Measurements from ENCODE around the gene TXNDC11. TPM values are rescaled to one million over a fixed set of nuclear protein-coding genes. Genes with fewer than 3 reads are reported as not detected.
A peak's percentile ranks its signal among the peaks of the same experiment; 100 is the strongest.

The TXNDC11 gene
- total and polyA plus RNA-seq, 2 experiments from 2014 or later, result 6.8 to 12.0 TPM

DNA sequence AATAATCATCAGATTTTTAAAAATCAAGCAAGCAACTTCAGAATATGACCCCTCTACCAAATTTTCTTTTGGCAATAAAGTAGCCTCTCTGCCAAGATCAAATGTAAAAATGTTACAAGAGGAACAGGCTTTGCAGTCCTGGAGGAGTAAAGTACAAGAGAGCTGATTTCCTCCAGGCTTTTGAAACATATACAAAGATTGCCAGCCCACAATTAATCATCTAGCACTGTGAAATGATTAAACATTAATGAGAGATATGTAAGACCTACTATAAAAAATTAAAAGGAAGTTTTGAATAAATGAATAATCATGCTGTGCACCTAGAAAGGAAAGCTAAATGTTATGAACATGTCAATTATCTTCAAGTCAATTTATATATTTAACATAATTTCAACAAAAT is 26.3 kb downstream of the TXNDC11 start (continued):
- TF ChIP-seq, protein P1, sequence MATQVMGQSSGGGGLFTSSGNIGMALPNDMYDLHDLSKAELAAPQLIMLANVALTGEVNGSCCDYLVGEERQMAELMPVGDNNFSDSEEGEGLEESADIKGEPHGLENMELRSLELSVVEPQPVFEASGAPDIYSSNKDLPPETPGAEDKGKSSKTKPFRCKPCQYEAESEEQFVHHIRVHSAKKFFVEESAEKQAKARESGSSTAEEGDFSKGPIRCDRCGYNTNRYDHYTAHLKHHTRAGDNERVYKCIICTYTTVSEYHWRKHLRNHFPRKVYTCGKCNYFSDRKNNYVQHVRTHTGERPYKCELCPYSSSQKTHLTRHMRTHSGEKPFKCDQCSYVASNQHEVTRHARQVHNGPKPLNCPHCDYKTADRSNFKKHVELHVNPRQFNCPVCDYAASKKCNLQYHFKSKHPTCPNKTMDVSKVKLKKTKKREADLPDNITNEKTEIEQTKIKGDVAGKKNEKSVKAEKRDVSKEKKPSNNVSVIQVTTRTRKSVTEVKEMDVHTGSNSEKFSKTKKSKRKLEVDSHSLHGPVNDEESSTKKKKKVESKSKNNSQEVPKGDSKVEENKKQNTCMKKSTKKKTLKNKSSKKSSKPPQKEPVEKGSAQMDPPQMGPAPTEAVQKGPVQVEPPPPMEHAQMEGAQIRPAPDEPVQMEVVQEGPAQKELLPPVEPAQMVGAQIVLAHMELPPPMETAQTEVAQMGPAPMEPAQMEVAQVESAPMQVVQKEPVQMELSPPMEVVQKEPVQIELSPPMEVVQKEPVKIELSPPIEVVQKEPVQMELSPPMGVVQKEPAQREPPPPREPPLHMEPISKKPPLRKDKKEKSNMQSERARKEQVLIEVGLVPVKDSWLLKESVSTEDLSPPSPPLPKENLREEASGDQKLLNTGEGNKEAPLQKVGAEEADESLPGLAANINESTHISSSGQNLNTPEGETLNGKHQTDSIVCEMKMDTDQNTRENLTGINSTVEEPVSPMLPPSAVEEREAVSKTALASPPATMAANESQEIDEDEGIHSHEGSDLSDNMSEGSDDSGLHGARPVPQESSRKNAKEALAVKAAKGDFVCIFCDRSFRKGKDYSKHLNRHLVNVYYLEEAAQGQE (IDR thresholded peaks at IDR 0.05; ENCODE audit: unreplicated experiment), result no peak
- TF ChIP-seq CREB1 (CRISPR knock-in tag; IDR thresholded peaks at IDR 0.05; ENCODE audit: low read depth), result no peak

DNA sequence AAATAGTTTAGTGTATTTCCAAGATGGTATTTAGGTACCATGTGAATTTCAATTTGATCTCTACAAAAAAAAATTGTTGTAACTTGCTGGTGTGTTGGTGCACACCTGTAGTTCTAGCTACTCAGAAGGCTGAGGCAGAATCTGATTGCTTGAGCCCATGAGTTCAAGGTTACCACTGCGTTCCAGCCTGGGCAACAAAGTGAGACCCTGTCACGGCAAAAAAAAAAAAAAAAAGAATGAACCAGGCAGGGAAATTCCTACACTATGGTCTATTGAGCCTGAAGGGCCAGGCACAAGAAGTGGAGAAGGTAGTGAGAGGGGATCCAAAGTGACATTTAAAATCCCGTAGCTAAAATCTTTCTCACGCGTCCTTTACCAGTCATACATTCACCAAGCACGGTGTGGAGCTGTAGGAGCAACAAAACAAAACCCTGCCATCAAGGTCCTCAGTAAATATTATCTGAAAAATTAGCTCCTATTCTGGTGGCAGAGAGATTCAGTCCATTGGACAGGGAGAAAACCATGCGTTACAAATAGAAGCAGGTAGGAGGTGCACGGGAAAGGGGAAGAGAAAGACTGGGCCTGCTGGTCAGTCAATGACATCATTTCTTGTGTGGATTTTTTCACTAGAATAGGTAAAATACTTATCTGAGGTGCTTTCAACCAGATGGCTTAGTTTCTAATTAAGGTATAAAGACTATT is 27.3 kb downstream of the TXNDC11 start:
- DNase-seq (ENCODE audit: low spot score) (no peak), ATAC-seq (no peak)
- no peaks in the 10 kb centered on the region for H3K36me3 ChIP-seq (ENCODE audit: insufficient read depth)
- 0 out of 2 replicates have a peak, but pooled peaks cover 7% of the 10 kb centered on the region for H3K4me1 ChIP-seq (ENCODE audit: insufficient read depth)
- H3K4me3 ChIP-seq, result no peak overlapping the region
- H4K20me1 ChIP-seq (replicated peaks; ENCODE audit: insufficient read depth), result 0 out of 2 replicates have a peak, but pooled peaks cover 3% of the 10 kb centered on the region
- H2AFZ ChIP-seq, result no peak overlapping the region
- peaks cover 8% of the 10 kb centered on the region; the same call in 2 of the 3 replicates for H3K4me1 Mint-ChIP-seq
- no peaks in the 10 kb centered on the region for H3F3A ChIP-seq (replicated peaks; ENCODE audit: low read depth)
- H3K36me3 Mint-ChIP-seq (ENCODE audit: low read depth), result peaks cover 6% of the 10 kb centered on the region; the same call in 2 of the 3 replicates
- H3K27ac Mint-ChIP-seq, result no peak overlapping the region
- H3K4me3 Mint-ChIP-seq, result no peak overlapping the region
- no peak for TF ChIP-seq CREB1 (CRISPR knock-in tag; IDR thresholded peaks at IDR 0.05; ENCODE audit: low read depth)
- TF ChIP-seq, protein P2, sequence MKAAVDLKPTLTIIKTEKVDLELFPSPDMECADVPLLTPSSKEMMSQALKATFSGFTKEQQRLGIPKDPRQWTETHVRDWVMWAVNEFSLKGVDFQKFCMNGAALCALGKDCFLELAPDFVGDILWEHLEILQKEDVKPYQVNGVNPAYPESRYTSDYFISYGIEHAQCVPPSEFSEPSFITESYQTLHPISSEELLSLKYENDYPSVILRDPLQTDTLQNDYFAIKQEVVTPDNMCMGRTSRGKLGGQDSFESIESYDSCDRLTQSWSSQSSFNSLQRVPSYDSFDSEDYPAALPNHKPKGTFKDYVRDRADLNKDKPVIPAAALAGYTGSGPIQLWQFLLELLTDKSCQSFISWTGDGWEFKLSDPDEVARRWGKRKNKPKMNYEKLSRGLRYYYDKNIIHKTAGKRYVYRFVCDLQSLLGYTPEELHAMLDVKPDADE (IDR thresholded peaks at IDR 0.05), result no peak
- no peak for TF ChIP-seq POLR2AphosphoS5 (IDR thresholded peaks at IDR 0.05; ENCODE audit: low read depth)
- TF ChIP-seq JUNB (IDR thresholded peaks at IDR 0.05; ENCODE audit: unreplicated experiment), result no peak
- TF ChIP-seq ZNF114 (CRISPR knock-in tag; IDR thresholded peaks at IDR 0.05), result no peak
- no peak for TF ChIP-seq EZH2 (IDR thresholded peaks at IDR 0.05; ENCODE audit: low read depth, unreplicated experiment)
- TF ChIP-seq, protein P1 (IDR thresholded peaks at IDR 0.05; ENCODE audit: unreplicated experiment), result no peak
- TF ChIP-seq NANOG (IDR thresholded peaks at IDR 0.05; ENCODE audit: borderline replicate concordance), result no peak
- no peak for TF ChIP-seq EZH2phosphoT487 (IDR thresholded peaks at IDR 0.05; ENCODE audit: unreplicated experiment)
- no peak overlapping the region for H3K4me2 ChIP-seq
- H3K79me2 ChIP-seq (replicated peaks; ENCODE audit: insufficient read depth), result no peaks in the 10 kb centered on the region
- no peaks in the 10 kb centered on the region for H3K27me3 Mint-ChIP-seq (ENCODE audit: insufficient read depth, low read depth, poor library complexity)
- H3K9me3 Mint-ChIP-seq, result no peaks in the 10 kb centered on the region
- H3K27me3 ChIP-seq (ENCODE audit: insufficient read depth), result no peaks in the 10 kb centered on the region
- 0 out of 2 replicates have a peak overlapping the region, but pooled peaks have one; percentile 17 for H3K27ac ChIP-seq (ENCODE audit: low read depth)
- no peaks in the 10 kb centered on the region for H3K9me2 ChIP-seq (ENCODE audit: insufficient read depth)
